ENCODE data around the gene EZH2.

The EZH2 gene

GRCh38 chr7:148894591-148894990, 10.5 kb upstream of the EZH2 start:
- FAIRE-seq = no peak
- no peak for DNase-seq (ENCODE audit: insufficient read length)
- no peak for TF ChIP-seq POLR2AphosphoS5 (IDR thresholded peaks at IDR 0.05; ENCODE audit: low read depth, low read length)
- no peak for TF ChIP-seq TAF1 (IDR thresholded peaks at IDR 0.05; ENCODE audit: borderline replicate concordance, low read depth, low read length)
- TF ChIP-seq POLR2A (IDR thresholded peaks at IDR 0.05; ENCODE audit: low read depth, low read length) = no peak

DNA sequence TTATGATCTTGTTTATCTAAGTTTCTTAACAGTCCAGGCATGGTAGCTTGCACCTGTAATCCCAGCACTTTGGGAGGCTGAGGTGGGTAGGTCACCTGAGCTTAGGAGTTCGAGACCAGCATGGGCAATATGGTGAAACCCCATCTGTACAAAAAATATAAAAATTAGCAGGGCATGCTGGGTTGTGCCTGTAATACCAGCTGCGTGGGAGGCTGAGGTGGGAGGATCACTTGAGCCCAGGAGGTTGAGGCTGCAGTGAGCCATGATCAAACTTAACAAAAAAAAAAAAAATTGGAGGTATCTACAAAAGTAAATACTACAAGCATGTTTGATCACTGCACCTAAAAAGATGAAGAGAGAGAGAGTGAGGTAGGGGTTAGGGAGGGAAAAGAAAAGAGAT, 9.0 kb upstream of the EZH2 start:
- no peak for TF ChIP-seq TAF1 (IDR thresholded peaks at IDR 0.05; ENCODE audit: borderline replicate concordance, low read depth, low read length)
- TF ChIP-seq POLR2A (IDR thresholded peaks at IDR 0.05; ENCODE audit: low read depth, low read length) = no peak
- no peak for TF ChIP-seq POLR2AphosphoS5 (IDR thresholded peaks at IDR 0.05; ENCODE audit: low read depth, low read length)
- FAIRE-seq = no peak
- DNase-seq (ENCODE audit: insufficient read length) = no peak

- no peak for DNase-seq (ENCODE audit: insufficient read length)
- no peak for FAIRE-seq
- no peak for TF ChIP-seq POLR2AphosphoS5 (IDR thresholded peaks at IDR 0.05; ENCODE audit: low read depth, low read length)
- TF ChIP-seq POLR2A (IDR thresholded peaks at IDR 0.05; ENCODE audit: low read depth, low read length) = no peak
- no peak for TF ChIP-seq TAF1 (IDR thresholded peaks at IDR 0.05; ENCODE audit: borderline replicate concordance, low read depth, low read length)
These were observed 4.2 kb upstream of the EZH2 start for GRCh38 chr7:148888300-148888699.

DNA sequence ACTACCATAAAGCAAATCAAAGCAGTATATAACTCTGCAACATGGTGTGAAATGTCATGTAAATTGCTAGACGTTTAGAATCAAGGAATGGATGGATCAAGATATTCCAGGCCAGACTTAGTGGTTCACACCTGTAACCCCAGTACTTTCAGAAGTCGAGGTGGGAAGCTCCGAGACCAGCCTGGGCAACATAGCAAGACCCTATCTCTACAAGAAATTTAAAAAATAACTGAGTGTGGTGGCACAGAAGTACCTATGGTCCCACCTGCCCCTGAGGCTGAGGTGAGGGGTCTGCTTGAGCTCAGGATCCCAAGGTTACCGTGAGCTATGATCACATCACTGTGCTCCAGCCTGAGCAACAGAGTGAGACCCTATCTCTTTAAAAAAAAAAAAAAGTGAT, 2.8 kb upstream of the EZH2 start:
- DNase-seq (ENCODE audit: insufficient read length) = no peak
- FAIRE-seq = no peak
- TF ChIP-seq POLR2A (IDR thresholded peaks at IDR 0.05; ENCODE audit: low read depth, low read length) (no peak), POLR2AphosphoS5 (IDR thresholded peaks at IDR 0.05; ENCODE audit: low read depth, low read length) (no peak), TAF1 (IDR thresholded peaks at IDR 0.05; ENCODE audit: borderline replicate concordance, low read depth, low read length) (no peak)

GRCh38 chr7:148884299-148885022, 370 bp upstream of the EZH2 start:
- FAIRE-seq (peak; percentile 85), DNase-seq (ENCODE audit: insufficient read length) (peak; percentile 91)
- TF ChIP-seq POLR2A (IDR thresholded peaks at IDR 0.05; ENCODE audit: low read depth, low read length) = peak; percentile 82
- TF ChIP-seq TAF1 (IDR thresholded peaks at IDR 0.05; ENCODE audit: borderline replicate concordance, low read depth, low read length) = no peak

DNA sequence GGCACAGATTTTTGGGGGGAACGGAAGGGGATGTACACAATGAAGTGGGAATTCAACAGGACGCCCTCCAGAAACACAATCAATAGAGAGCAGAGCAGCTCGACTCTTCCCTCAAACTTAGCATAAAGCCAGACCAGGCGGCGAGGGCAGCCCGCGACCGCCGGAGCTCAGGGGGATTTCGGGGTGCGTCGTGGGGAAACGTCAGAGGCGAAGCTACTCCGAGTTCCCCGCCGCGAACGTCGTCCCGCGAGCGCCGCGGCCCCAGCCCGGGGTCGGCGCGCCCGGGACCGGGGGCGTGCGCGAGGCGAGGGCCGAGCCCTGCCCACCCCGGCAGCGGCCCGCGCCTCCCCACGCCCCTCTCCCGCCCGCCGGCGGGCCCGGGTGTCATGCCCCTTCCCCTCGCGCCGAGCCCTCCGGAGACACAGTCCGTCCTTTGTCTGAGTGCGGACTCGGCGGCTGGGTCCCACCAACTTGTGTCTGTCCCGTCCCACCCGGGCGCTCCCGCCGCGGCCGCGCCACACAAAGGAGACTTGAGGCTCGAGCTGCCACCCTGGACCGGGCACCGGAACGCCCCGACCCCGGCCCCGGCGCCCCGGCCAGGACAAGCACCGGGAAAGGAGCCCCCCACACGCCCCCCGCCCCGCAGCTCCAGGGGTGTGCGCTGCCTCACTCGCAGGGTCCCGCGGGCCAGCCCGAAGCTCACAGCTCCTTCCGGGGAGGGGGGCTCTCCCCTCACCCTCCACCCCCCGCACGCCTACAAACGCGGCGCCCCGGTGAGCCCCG, 634 bp downstream of the EZH2 start:
- TF ChIP-seq TAF1 (IDR thresholded peaks at IDR 0.05; ENCODE audit: borderline replicate concordance, low read depth, low read length) (no peak), POLR2AphosphoS5 (IDR thresholded peaks at IDR 0.05; ENCODE audit: low read depth, low read length) (0 out of 2 replicates have a peak, but pooled peaks have one; percentile 22), POLR2A (IDR thresholded peaks at IDR 0.05; ENCODE audit: low read depth, low read length) (peak; percentile 65)
- FAIRE-seq = no peak
- peak; percentile 32 for DNase-seq (ENCODE audit: insufficient read length)

GRCh38 chr7:148882841-148883265, 1.2 kb downstream of the EZH2 start:
- TF ChIP-seq POLR2AphosphoS5 (IDR thresholded peaks at IDR 0.05; ENCODE audit: low read depth, low read length) (no peak), POLR2A (IDR thresholded peaks at IDR 0.05; ENCODE audit: low read depth, low read length) (no peak), TAF1 (IDR thresholded peaks at IDR 0.05; ENCODE audit: borderline replicate concordance, low read depth, low read length) (no peak)
- DNase-seq (ENCODE audit: insufficient read length) (no peak), FAIRE-seq (peak; percentile 85)

GRCh38 chr7:148882192-148882591, 1.9 kb downstream of the EZH2 start:
- DNase-seq (ENCODE audit: insufficient read length) (no peak), FAIRE-seq (no peak)
- TF ChIP-seq POLR2AphosphoS5 (IDR thresholded peaks at IDR 0.05; ENCODE audit: low read depth, low read length) (no peak), TAF1 (IDR thresholded peaks at IDR 0.05; ENCODE audit: borderline replicate concordance, low read depth, low read length) (no peak), POLR2A (IDR thresholded peaks at IDR 0.05; ENCODE audit: low read depth, low read length) (no peak)

GRCh38 chr7:148878317-148878716, 5.8 kb downstream of the EZH2 start:
- FAIRE-seq (no peak), DNase-seq (ENCODE audit: insufficient read length) (no peak)
- no peak for TF ChIP-seq POLR2A (IDR thresholded peaks at IDR 0.05; ENCODE audit: low read depth, low read length)
- no peak for TF ChIP-seq TAF1 (IDR thresholded peaks at IDR 0.05; ENCODE audit: borderline replicate concordance, low read depth, low read length)
- TF ChIP-seq POLR2AphosphoS5 (IDR thresholded peaks at IDR 0.05; ENCODE audit: low read depth, low read length) = no peak

GRCh38 chr7:148877517-148877916, 6.6 kb downstream of the EZH2 start:
- TF ChIP-seq POLR2AphosphoS5 (IDR thresholded peaks at IDR 0.05; ENCODE audit: low read depth, low read length) (no peak), TAF1 (IDR thresholded peaks at IDR 0.05; ENCODE audit: borderline replicate concordance, low read depth, low read length) (no peak), POLR2A (IDR thresholded peaks at IDR 0.05; ENCODE audit: low read depth, low read length) (no peak)
- FAIRE-seq (peak; percentile 33), DNase-seq (ENCODE audit: insufficient read length) (no peak)

- FAIRE-seq (no peak), DNase-seq (ENCODE audit: insufficient read length) (no peak)
- TF ChIP-seq POLR2A (IDR thresholded peaks at IDR 0.05; ENCODE audit: low read depth, low read length) (no peak), POLR2AphosphoS5 (IDR thresholded peaks at IDR 0.05; ENCODE audit: low read depth, low read length) (no peak), TAF1 (IDR thresholded peaks at IDR 0.05; ENCODE audit: borderline replicate concordance, low read depth, low read length) (no peak)
These were observed 11.9 kb downstream of the EZH2 start for GRCh38 chr7:148872188-148872587.

GRCh38 chr7:148871551-148871950, 12.5 kb downstream of the EZH2 start:
- TF ChIP-seq POLR2AphosphoS5 (IDR thresholded peaks at IDR 0.05; ENCODE audit: low read depth, low read length) (no peak), POLR2A (IDR thresholded peaks at IDR 0.05; ENCODE audit: low read depth, low read length) (no peak), TAF1 (IDR thresholded peaks at IDR 0.05; ENCODE audit: borderline replicate concordance, low read depth, low read length) (no peak)
- DNase-seq (ENCODE audit: insufficient read length) (no peak), FAIRE-seq (no peak)

All from GM12892 (cell line).